ENCODE data around the gene TIMP2. TPM values are rescaled to one million over a fixed set of nuclear protein-coding genes. Genes with fewer than 3 reads are reported as not detected.
"Not testable (repeated sequence)": the region's sequence is repeated elsewhere in the genome, so short reads cannot be mapped to it uniquely, and the experiment has no call there.

The TIMP2 gene
- total and polyA plus RNA-seq, 2 of the 13 experiments (the other 11 are each of a cell fraction or from before 2014, with no cell fraction given), result 3.8 to 8.5 TPM

DNA sequence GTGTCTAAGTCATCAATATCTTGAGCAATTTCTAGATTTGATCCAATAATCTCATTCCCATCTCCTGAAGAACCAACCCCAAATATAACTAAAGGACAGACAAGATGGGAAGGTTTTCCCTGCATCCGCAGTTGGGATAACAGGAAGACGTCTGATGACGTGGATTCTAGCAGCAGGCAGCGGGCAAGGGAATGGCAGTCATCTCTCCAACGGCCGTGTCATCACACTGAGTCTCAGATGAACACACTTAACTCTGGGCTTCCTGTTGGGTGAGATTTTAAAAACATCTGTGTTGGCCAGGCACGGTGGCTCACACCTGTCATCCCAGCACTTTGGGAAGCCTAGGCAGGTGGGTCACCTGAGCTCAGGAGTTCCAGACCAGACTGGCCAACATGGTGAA is 20.9 kb upstream of the TIMP2 start:
- Histone ChIP-seq H2AFZ (ENCODE audit: low read length) (no peak overlapping the region), H3K36me3 (replicated peaks in 1 of 2; ENCODE audit: control insufficient read depth in 1 of 2, insufficient read depth in 2 of 2, low read length in 2 of 2) (no peaks in the 10 kb centered on the region), H3K27me3 (ENCODE audit: control insufficient read depth in 1 of 2, insufficient read depth in 2 of 2, low read length in 2 of 2) (peaks cover 2 to 23% of the 10 kb centered on the region in 2 experiments; a peak in 3 of 5 replicates), H3K4me2 (ENCODE audit: low read depth, low read length) (no peak overlapping the region), H4K20me1 (ENCODE audit: insufficient read depth, low read length) (no peaks in the 10 kb centered on the region), H3K27ac (ENCODE audit: extremely low read length, insufficient read depth, low read length) (no peak overlapping the region), H3K4me3 (replicated peaks in 1 of 3; ENCODE audit: insufficient read depth in 1 of 3, low read depth in 2 of 3, low read length in 3 of 3) (no peak overlapping the region), H3K9ac (ENCODE audit: insufficient read depth, low read depth, low read length) (no peak overlapping the region), H3K4me1 (ENCODE audit: insufficient read depth, low read length) (peaks cover 23% of the 10 kb centered on the region), H3K9me3 (ENCODE audit: low read length) (peaks cover 12% of the 10 kb centered on the region), H3K79me2 (ENCODE audit: insufficient read depth, low read length) (no peaks in the 10 kb centered on the region)
- ChIA-PET POLR2A (interaction anchor here (1.9 kb wide), 1 partner anchor 16 kb away, joined by 7 read pairs; no protein-coding TSS in a partner anchor), CTCF (ENCODE audit: low intra/inter-chr PET ratio, low total read pairs) (no interaction called here)
- WGBS (ENCODE audit: low lambda C conversion rate), result 78% methylated on average over 7 of the region's 7 CpGs
- ATAC-seq (no peak), FAIRE-seq (no peak), DNase-seq (ENCODE audit: low spot score) (no peak)
- in situ Hi-C loops (cut with HindIII; ENCODE audit: extremely low pct_ligation_motif_present, low pct_unique_long_range_greater_than_20kb), result no loop called here
- intact Hi-C loops (cut with micrococcal nuclease; ENCODE audit: unreplicated experiment), result no loop called here
- TF ChIP-seq ZNF24 (IDR thresholded peaks at IDR 0.05) (no peak), SOX13 (IDR thresholded peaks at IDR 0.05) (no peak), SOX13 (CRISPR knock-in tag; conservative IDR thresholded peaks at IDR 0.05 in 1 of 2, IDR thresholded peaks at IDR 0.05 in 1 of 2) (no peak), CREB1 (IDR thresholded peaks at IDR 0.05) (peak; percentile 39), CREB1 (CRISPR knock-in tag; IDR thresholded peaks at IDR 0.05) (no peak), ZNF101 (CRISPR knock-in tag; IDR thresholded peaks at IDR 0.05; ENCODE audit: borderline replicate concordance, low read depth) (no peak), ZBTB33 (CRISPR knock-in tag; IDR thresholded peaks at IDR 0.05) (no peak), SNAPC5 (CRISPR knock-in tag; IDR thresholded peaks at IDR 0.05; ENCODE audit: borderline replicate concordance) (0 out of 2 replicates have a peak, but pooled peaks have one; percentile 42), ZFP36L1 (CRISPR knock-in tag; IDR thresholded peaks at IDR 0.05) (no peak)
- no TSS peak for BruUV-seq (replicated peaks)

DNA sequence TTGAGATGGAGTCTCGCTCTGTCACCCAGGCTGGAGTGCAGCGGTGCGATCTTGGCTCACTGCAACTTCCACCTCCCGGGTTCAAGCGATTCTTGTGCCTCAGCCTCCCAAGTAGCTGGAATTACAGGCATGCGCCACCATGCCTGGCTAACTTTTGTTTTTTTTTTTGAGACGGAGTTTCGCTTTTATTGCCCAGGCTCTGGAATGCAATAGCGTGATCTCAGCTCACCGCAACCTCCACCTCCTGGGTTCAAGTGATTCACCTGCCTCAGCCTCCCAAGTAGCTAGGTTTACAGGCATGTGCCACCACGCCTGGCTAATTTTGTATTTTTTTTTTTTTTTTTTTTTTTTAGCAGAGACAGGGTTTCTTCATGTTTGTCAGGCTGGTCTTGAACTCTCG is 20.3 kb upstream of the TIMP2 start:
- CTCF ChIA-PET (ENCODE audit: low intra/inter-chr PET ratio, low total read pairs), result not testable (repeated sequence)

More for the DNA sequence above, 20.3 kb upstream of the TIMP2 start:
- ATAC-seq; BruUV-seq (replicated peaks); H3K4me2 ChIP-seq (ENCODE audit: low read depth, low read length); H4K20me1 ChIP-seq (ENCODE audit: insufficient read depth, low read length); H3K9ac ChIP-seq (ENCODE audit: insufficient read depth, low read depth, low read length); H3K27ac ChIP-seq (ENCODE audit: extremely low read length, insufficient read depth, low read length); DNase-seq (ENCODE audit: low spot score); H3K4me3 ChIP-seq (replicated peaks in 1 of 3; ENCODE audit: insufficient read depth in 1 of 3, low read depth in 2 of 3, low read length in 3 of 3); in situ Hi-C loops (cut with HindIII; ENCODE audit: extremely low pct_ligation_motif_present, low pct_unique_long_range_greater_than_20kb); FAIRE-seq; H3K9me3 ChIP-seq (ENCODE audit: low read length); intact Hi-C loops (cut with micrococcal nuclease; ENCODE audit: unreplicated experiment); H3K36me3 ChIP-seq (replicated peaks in 1 of 2; ENCODE audit: control insufficient read depth in 1 of 2, insufficient read depth in 2 of 2, low read length in 2 of 2); H2AFZ ChIP-seq (ENCODE audit: low read length); H3K79me2 ChIP-seq (ENCODE audit: insufficient read depth, low read length): not testable (repeated sequence)
- Histone ChIP-seq H3K4me1 (ENCODE audit: insufficient read depth, low read length) (peaks cover 23% of the 10 kb centered on the region), H3K27me3 (ENCODE audit: control insufficient read depth in 1 of 2, insufficient read depth in 2 of 2, low read length in 2 of 2) (peaks cover 2 to 23% of the 10 kb centered on the region in 2 experiments; a peak in 3 of 5 replicates)
- POLR2A ChIA-PET, result interaction anchor here (0.6 to 1.9 kb wide), 2 partner anchors 17 to 128 kb away, joined by 3 to 7 read pairs; no protein-coding TSS in a partner anchor
- 62% methylated on average over 12 of the region's 12 CpGs for WGBS (ENCODE audit: low lambda C conversion rate)
